GM23338 (cell line): ENCODE results near the gene ETFA. TPM values are rescaled to one million over a fixed set of nuclear protein-coding genes. Genes with fewer than 3 reads are reported as not detected.

Experiments
- ATAC-seq: fragments of 200-7000 bp; cut with Tn5 transposase; 3 replicates; pipeline ENCODE4 v1.9.1; 2020
- DNase-seq: peaks from one replicate; pipeline ENCODE4 v3.0.0-alpha.2; 2015; ENCODE audit warnings: low spot score
- H2AFZ ChIP-seq: fragments of 200-600 bp; sonication (generic); 2 replicates; pipeline ENCODE4 v1.8.0; 2016; ENCODE audit warnings: antibody characterized with exemption, mild to moderate bottlenecking, moderate library complexity
- H3F3A ChIP-seq: fragments of 200-600 bp; sonication (generic); replicated peaks from 2 replicates; pipeline ENCODE4 v1.8.0; 2017; ENCODE audit warnings: antibody characterized with exemption, mixed run types, low read depth
- H3K27ac ChIP-seq: fragments of 200-600 bp; sonication (generic); 2 replicates; pipeline ENCODE4 v1.6.1; 2016; ENCODE audit warnings: low read depth
- H3K27me3 ChIP-seq: fragments of 200-600 bp; sonication (generic); 2 replicates; pipeline ENCODE4 v1.8.0; 2016; ENCODE audit warnings: mild to moderate bottlenecking, mixed run types, moderate library complexity; ENCODE audit not compliant: insufficient read depth
- H3K36me3 ChIP-seq: fragments of 200-600 bp; sonication (generic); 2 replicates; pipeline ENCODE4 v1.8.0; 2016; ENCODE audit warnings: mild to moderate bottlenecking; ENCODE audit not compliant: insufficient read depth
- H3K4me1 ChIP-seq: fragments of 200-600 bp; sonication (generic); 2 replicates; pipeline ENCODE4 v1.8.0; 2016; ENCODE audit warnings: mild to moderate bottlenecking, moderate library complexity; ENCODE audit not compliant: insufficient read depth
- H3K4me2 ChIP-seq: fragments of 200-600 bp; sonication (generic); 2 replicates; pipeline ENCODE4 v1.7.1; 2017; ENCODE audit warnings: mixed run types
- H3K4me3 ChIP-seq: fragments of 200-600 bp; sonication (generic); 2 replicates; pipeline ENCODE4 v1.6.1; 2016; ENCODE audit warnings: mixed run types
- H3K79me2 ChIP-seq: fragments of 200-600 bp; sonication (generic); replicated peaks from 2 replicates; pipeline ENCODE4 v1.8.0; 2017; ENCODE audit warnings: mild to moderate bottlenecking; ENCODE audit not compliant: insufficient read depth
- H3K9me2 ChIP-seq: fragments of 200-600 bp; sonication (generic); 2 replicates; pipeline ENCODE4 v1.8.0; 2017; ENCODE audit not compliant: insufficient read depth
- H4K20me1 ChIP-seq: fragments of 200-600 bp; sonication (generic); replicated peaks from 2 replicates; pipeline ENCODE4 v1.8.0; 2017; ENCODE audit warnings: mild to moderate bottlenecking; ENCODE audit not compliant: insufficient read depth
- H3K27ac Mint-ChIP-seq: 2 replicates; pipeline ENCODE4 v1.8.0; 2020; ENCODE audit warnings: inconsistent platforms, mild to moderate bottlenecking, moderate library complexity, mixed read lengths
- H3K27me3 Mint-ChIP-seq: 3 replicates; pipeline ENCODE4 v1.8.0; 2022; ENCODE audit warnings: low read depth, mild to moderate bottlenecking, moderate library complexity, mixed read lengths, inconsistent platforms; ENCODE audit not compliant: insufficient read depth, poor library complexity
- H3K36me3 Mint-ChIP-seq: 3 replicates; pipeline ENCODE4 v1.8.0; 2021; ENCODE audit warnings: low read depth, mild to moderate bottlenecking, inconsistent platforms, moderate library complexity, mixed read lengths
- H3K4me1 Mint-ChIP-seq: 3 replicates; pipeline ENCODE4 v1.8.0; 2020; ENCODE audit warnings: mild to moderate bottlenecking, inconsistent platforms, mixed read lengths
- H3K4me3 Mint-ChIP-seq: 3 replicates; pipeline ENCODE4 v1.8.0; 2021; ENCODE audit warnings: moderate library complexity, mild to moderate bottlenecking, inconsistent platforms, mixed read lengths
- H3K9me3 Mint-ChIP-seq: 3 replicates; pipeline ENCODE4 v1.8.0; 2020; ENCODE audit warnings: moderate library complexity, mild to moderate bottlenecking, inconsistent platforms, mixed read lengths
- CREB1 ChIP-seq: fragments of 250-450 bp; sonication (Bioruptor Pico); IDR thresholded peaks from 2 replicates; pipeline ENCODE4 v1.5.0; 2020; ENCODE audit warnings: low read depth, mild to moderate bottlenecking, moderate library complexity
- CTCF ChIP-seq, 2 experiments: fragments of 200-600 bp in 1 of 2; sonication (generic) in 1 of 2; conservative IDR thresholded peaks; 2 replicates each; pipeline versions ENCODE4 v1.5.1 to v1.6.1; 2016 to 2017; ENCODE audit warnings: antibody characterized with exemption in 2 of 2, low read depth in 2 of 2, mild to moderate bottlenecking in 2 of 2, moderate library complexity in 1 of 2
- EZH2 ChIP-seq: fragments of 200-600 bp; sonication (generic); IDR thresholded peaks from one replicate; pipeline ENCODE4 v1.8.0; 2017; ENCODE audit warnings: antibody characterized with exemption, mild to moderate bottlenecking, low read depth; ENCODE audit not compliant: unreplicated experiment
- EZH2phosphoT487 ChIP-seq: fragments of 200-600 bp; sonication (generic); IDR thresholded peaks from one replicate; pipeline ENCODE4 v1.8.1; 2018; ENCODE audit warnings: antibody characterized with exemption; ENCODE audit not compliant: unreplicated experiment
- JUNB ChIP-seq: IDR thresholded peaks from one replicate; pipeline ENCODE4 v1.6.1; 2016; ENCODE audit warnings: antibody characterized with exemption; ENCODE audit not compliant: unreplicated experiment
- NANOG ChIP-seq: IDR thresholded peaks from 2 replicates; pipeline ENCODE4 v1.6.1; 2016; ENCODE audit warnings: antibody characterized with exemption, borderline replicate concordance
- POLR2AphosphoS5 ChIP-seq: IDR thresholded peaks from 2 replicates; pipeline ENCODE4 v1.6.1; 2016; ENCODE audit warnings: antibody characterized with exemption, low read depth
- STAT1 ChIP-seq: IDR thresholded peaks from one replicate; pipeline ENCODE4 v1.6.1; 2016; ENCODE audit warnings: antibody characterized with exemption; ENCODE audit not compliant: unreplicated experiment
- ZNF114 ChIP-seq: fragments of 250-450 bp; sonication (Bioruptor Pico); IDR thresholded peaks from 2 replicates; pipeline ENCODE4 v1.5.0; 2020; ENCODE audit warnings: mild to moderate bottlenecking, moderate library complexity
- ZNF331 ChIP-seq: fragments of 250-450 bp; sonication (Bioruptor Pico); IDR thresholded peaks from 2 replicates; pipeline ENCODE4 v1.5.0; 2020; ENCODE audit warnings: low read depth, mild to moderate bottlenecking, moderate library complexity
- ZNF462 ChIP-seq: fragments of 250-450 bp; sonication (Bioruptor Pico); IDR thresholded peaks from 2 replicates; pipeline ENCODE4 v1.5.0; 2020; ENCODE audit warnings: mild to moderate bottlenecking, moderate library complexity
- polyA plus RNA-seq: library from polyadenylated mRNA; unstranded; fragments of >200 nt; fragmentation: Nextera tagmentation; extraction: Ambion mirVana; gene quantifications from 2 replicates; pipeline ENCODE4 v1.2.1, GENCODE V29; 2016
- total RNA-seq: library from RNA; depleted of rRNA; stranded (reverse); fragments of >200 nt; shearing (Covaris generic); gene quantifications from 2 replicates; pipeline ENCODE4 v1.2.3, GENCODE V29; 2014

Gene ETFA
- total and polyA plus RNA-seq, 2 experiments from 2014 or later = 52.9 to 69.1 TPM

GRCh38 chr15:76289582-76289981, 21.7 kb downstream of the ETFA start:
- no peaks in the 10 kb centered on the region for H3K4me1 Mint-ChIP-seq
- no peaks in the 10 kb centered on the region for H3K4me1 ChIP-seq
- no peak overlapping the region for H3K27ac Mint-ChIP-seq
- H4K20me1 ChIP-seq = no peaks in the 10 kb centered on the region; the same call in 1 of the 2 replicates
- no peak overlapping the region for H3K27ac ChIP-seq
- H3K79me2 ChIP-seq = no peaks in the 10 kb centered on the region
- no peak overlapping the region for H3K4me2 ChIP-seq
- no peak for DNase-seq
- TF ChIP-seq JUNB (no peak), POLR2AphosphoS5 (no peak), STAT1 (no peak), EZH2 (no peak), ZNF114 (CRISPR knock-in tag) (no peak), CTCF (conservative IDR thresholded peaks at IDR 0.05; ENCODE audit: low read depth in 2 of 2) (no peak)
- no peak overlapping the region for H3K4me3 Mint-ChIP-seq
- no peaks in the 10 kb centered on the region for H3K27me3 ChIP-seq
- H3F3A ChIP-seq = no peaks in the 10 kb centered on the region
- H3K36me3 ChIP-seq = no peaks in the 10 kb centered on the region; the same call in 1 of the 2 replicates
- no peaks in the 10 kb centered on the region for H3K27me3 Mint-ChIP-seq
- H2AFZ ChIP-seq = no peak overlapping the region
- H3K36me3 Mint-ChIP-seq = peaks cover 6% of the 10 kb centered on the region; the same call in 1 of the 3 replicates
- H3K9me3 Mint-ChIP-seq = no peaks in the 10 kb centered on the region; the same call in 2 of the 3 replicates
- no peak overlapping the region for H3K4me3 ChIP-seq
- ATAC-seq = no peak
- H3K9me2 ChIP-seq = no peaks in the 10 kb centered on the region

GRCh38 chr15:76286271-76286879, 24.9 kb downstream of the ETFA start:
- no peaks in the 10 kb centered on the region for H3K4me1 Mint-ChIP-seq
- H3K36me3 ChIP-seq = no peaks in the 10 kb centered on the region; the same call in 1 of the 2 replicates
- no peak for TF ChIP-seq CTCF (conservative IDR thresholded peaks at IDR 0.05; ENCODE audit: low read depth in 2 of 2)
- TF ChIP-seq POLR2AphosphoS5 = no peak
- TF ChIP-seq EZH2phosphoT487 = no peak
- no peak for TF ChIP-seq JUNB
- no peak for TF ChIP-seq EZH2
- no peak for TF ChIP-seq ZNF331 (CRISPR knock-in tag)
- no peak for TF ChIP-seq ZNF462 (CRISPR knock-in tag)
- TF ChIP-seq NANOG = no peak
- TF ChIP-seq CREB1 (CRISPR knock-in tag) = no peak

More at GRCh38 chr15:76286271-76286879, 24.9 kb downstream of the ETFA start:
- H3F3A ChIP-seq = no peaks in the 10 kb centered on the region
- H3K4me2 ChIP-seq = no peak overlapping the region
- peaks cover 11% of the 10 kb centered on the region; the same call in 1 of the 3 replicates for H3K36me3 Mint-ChIP-seq
- no peaks in the 10 kb centered on the region; the same call in 1 of the 2 replicates for H4K20me1 ChIP-seq
- no peak overlapping the region for H3K27ac Mint-ChIP-seq
- H3K27me3 Mint-ChIP-seq = no peaks in the 10 kb centered on the region
- ATAC-seq (no peak), DNase-seq (no peak)
- H3K79me2 ChIP-seq = no peaks in the 10 kb centered on the region
- H3K4me1 ChIP-seq = no peaks in the 10 kb centered on the region
- H3K9me2 ChIP-seq = no peaks in the 10 kb centered on the region
- H2AFZ ChIP-seq = no peak overlapping the region
- no peak overlapping the region for H3K4me3 ChIP-seq
- H3K4me3 Mint-ChIP-seq = no peak overlapping the region
- H3K9me3 Mint-ChIP-seq = no peaks in the 10 kb centered on the region; the same call in 2 of the 3 replicates
- H3K27me3 ChIP-seq = no peaks in the 10 kb centered on the region
- H3K27ac ChIP-seq = no peak overlapping the region
